B cell (primary cell): Measurements from ENCODE around the gene ERC1. TPM values are rescaled to one million over a fixed set of nuclear protein-coding genes. Genes with fewer than 3 reads are reported as not detected.

ENCODE experiments used
- ATAC-seq: fragments of 200-7000 bp; cut with Tn5 transposase; one replicate; pipeline ENCODE4 v1.10.0; 2021; ENCODE audit warnings: low read depth, mild to moderate bottlenecking, moderate number of reproducible peaks, moderate library complexity
- CTCF ChIA-PET: fragments of 350-600 bp; sonication (Branson Sonifier 250); formaldehyde crosslinking; loops from one replicate; lab custom pipeline; 2021; ENCODE audit warnings: antibody characterized with exemption, inconsistent platforms; lab: Charles Lee
- POLR2A ChIA-PET: fragments of 350-600 bp; sonication (Branson Sonifier 250); formaldehyde crosslinking; loops from one replicate; lab custom pipeline; 2021; ENCODE audit warnings: antibody characterized with exemption; lab: Charles Lee
- DNase-seq: peaks from one replicate; pipeline ENCODE4 v3.0.0; 2013
- H2AFZ ChIP-seq: 2 replicates; pipeline ENCODE4 v1.6.1; 2012; ENCODE audit warnings: mild to moderate bottlenecking, low read depth, low read length; ENCODE audit not compliant: insufficient read depth, poor library complexity, severe bottlenecking
- H3K27ac ChIP-seq, 2 donors: 1 replicate in 1 of 2; 2 replicates in 1 of 2; pipeline ENCODE4 v1.5.1; 2012 to 2013; ENCODE audit warnings: low read length in 2 of 2, mild to moderate bottlenecking in 2 of 2, moderate library complexity in 1 of 2
- H3K27me3 ChIP-seq, 4 experiments: fragments of 200-600 bp in 1 of 4; sonication (generic) in 1 of 4; replicated peaks in 1 of 4; 1 replicate in 2 of 4; 2 replicates in 2 of 4; pipeline versions ENCODE4 v1.6.1 to v1.7.0; 2013 to 2016; ENCODE audit warnings: low read length in 3 of 4, mild to moderate bottlenecking in 2 of 4, mixed read lengths in 1 of 4, moderate library complexity in 1 of 4; ENCODE audit not compliant: insufficient read depth in 4 of 4, control insufficient read depth in 3 of 4; ENCODE audit errors: control extremely low read depth in 1 of 4
- H3K36me3 ChIP-seq, 2 experiments: replicated peaks in 1 of 2; 1 replicate in 1 of 2; 2 replicates in 1 of 2; pipeline versions ENCODE4 v1.6.1 to v1.7.1; 2013; ENCODE audit warnings: low read length in 1 of 2; ENCODE audit not compliant: insufficient read depth in 2 of 2, control insufficient read depth in 1 of 2; ENCODE audit errors: control extremely low read depth in 1 of 2, extremely low read depth in 1 of 2
- H3K4me1 ChIP-seq, 2 donors: fragments of 200-600 bp in 1 of 2; sonication (generic) in 1 of 2; 1 replicate in 1 of 2; 2 replicates in 1 of 2; pipeline versions ENCODE4 v1.5.1 to v1.6.1; 2013 to 2017; ENCODE audit warnings: low read length in 2 of 2; ENCODE audit not compliant: control insufficient read depth in 2 of 2, insufficient read depth in 2 of 2
- H3K4me2 ChIP-seq: replicated peaks from 2 replicates; pipeline ENCODE3; 2012; ENCODE audit warnings: mild to moderate bottlenecking, low read depth, low read length; ENCODE audit not compliant: poor library complexity, severe bottlenecking
- H3K4me3 ChIP-seq, 5 experiments: fragments of 200-600 bp in 1 of 5; sonication (generic) in 1 of 5; 1 replicate in 3 of 5; 2 replicates in 2 of 5; pipeline versions ENCODE4 v1.5.1 to v1.7.0; 2011 to 2016; ENCODE audit warnings: low read length in 4 of 5, mild to moderate bottlenecking in 4 of 5, low read depth in 2 of 5, control low read depth in 1 of 5, moderate library complexity in 1 of 5; ENCODE audit not compliant: insufficient read depth in 1 of 5; ENCODE audit errors: control extremely low read depth in 1 of 5, extremely low read depth in 1 of 5
- H3K79me2 ChIP-seq: fragments of 200-600 bp; sonication (generic); one replicate; pipeline ENCODE4 v1.6.0; 2016; ENCODE audit warnings: low read length; ENCODE audit not compliant: control insufficient read depth, insufficient read depth
- H3K9ac ChIP-seq: fragments of 200-600 bp; sonication (generic); 2 replicates; pipeline ENCODE4 v1.6.1; 2017; ENCODE audit warnings: mild to moderate bottlenecking, low read length, moderate library complexity
- H3K9me3 ChIP-seq, 3 donors: one replicate each; pipeline versions ENCODE4 v1.6.1 to v1.7.1; 2013; ENCODE audit warnings: low read length in 2 of 3; ENCODE audit not compliant: control insufficient read depth in 2 of 3, insufficient read depth in 1 of 3; ENCODE audit errors: control extremely low read depth in 1 of 3
- H4K20me1 ChIP-seq: 2 replicates; pipeline ENCODE4 v1.6.0; 2012; ENCODE audit warnings: mild to moderate bottlenecking, low read length; ENCODE audit not compliant: insufficient read depth, control insufficient read depth, poor library complexity, severe bottlenecking
- H3K27ac Mint-ChIP-seq: one replicate; pipeline ENCODE4 v1.8.0; 2021; ENCODE audit warnings: mixed read lengths
- H3K27me3 Mint-ChIP-seq: one replicate; pipeline ENCODE4 v1.8.0; 2021; ENCODE audit warnings: mixed read lengths
- H3K4me1 Mint-ChIP-seq: one replicate; pipeline ENCODE4 v1.8.0; 2021; ENCODE audit warnings: mixed read lengths
- H3K4me3 Mint-ChIP-seq: one replicate; pipeline ENCODE4 v1.8.0; 2021; ENCODE audit warnings: mixed read lengths
- H3K9me3 Mint-ChIP-seq: one replicate; pipeline ENCODE4 v1.8.0; 2022; ENCODE audit warnings: mixed read lengths; ENCODE audit not compliant: insufficient read depth
- CTCF ChIP-seq: fragments of 200-600 bp; IDR thresholded peaks from one replicate; pipeline ENCODE4 v1.8.0; 2022; ENCODE audit warnings: antibody characterized with exemption, mild to moderate bottlenecking
- EZH2 ChIP-seq: IDR thresholded peaks from 2 replicates; pipeline ENCODE4 v1.6.1; 2012; ENCODE audit warnings: borderline replicate concordance, low read depth, mild to moderate bottlenecking, moderate library complexity, low read length; ENCODE audit not compliant: insufficient read depth, poor library complexity, severe bottlenecking
- WGBS: methylation state at CpG from one replicate; pipeline ENCODE4 v1.1.5; 2013; ENCODE audit warnings: missing lambda C conversion rate; ENCODE audit not compliant: insufficient coverage; 5-methylcytosine and 5-hydroxymethylcytosine counted together
- intact Hi-C: fragments of 100-400 bp; cut with micrococcal nuclease; formaldehyde crosslinking; loops from one replicate; pipeline ENCODE4 v1.10.0; 2022
- polyA plus RNA-seq: library from polyadenylated mRNA; depleted of rRNA; stranded (reverse); fragments of >200 nt; gene quantifications from 2 replicates; pipeline ENCODE4 v1.2.3, GENCODE V29; 2012
- total RNA-seq, 2 donors: library from RNA; stranded (reverse); fragments of 120-200 nt in 1 of 2; gene quantifications; 1 replicate in 1 of 2; 2 replicates in 1 of 2; pipeline versions ENCODE4 v1.2.3 to v1.2.4, GENCODE V29; 2013 to 2022

Gene ERC1
- total and polyA plus RNA-seq, 2 donors (not counting 1 experiment from before 2014, with no cell fraction given), result 4.0 to 77.6 TPM

- no peak overlapping the region for H2AFZ ChIP-seq
- H3K27me3 ChIP-seq, result no peaks in the 10 kb centered on the region
- no peak overlapping the region for H3K4me3 ChIP-seq
- WGBS, result 100% methylated on average over 2 of the region's 5 CpGs
- no peaks in the 10 kb centered on the region for H3K4me1 ChIP-seq
- H3K36me3 ChIP-seq, result no peaks in the 10 kb centered on the region
- no peak for DNase-seq
- intact Hi-C loops, result no loop called here
- no peak overlapping the region for H3K9ac ChIP-seq
- Mint-ChIP-seq H3K4me1 (no peaks in the 10 kb centered on the region), H3K4me3 (no peak overlapping the region), H3K27me3 (no peaks in the 10 kb centered on the region), H3K9me3 (no peaks in the 10 kb centered on the region), H3K27ac (no peak overlapping the region)
- no peaks in the 10 kb centered on the region for H4K20me1 ChIP-seq
- no peak overlapping the region for H3K4me2 ChIP-seq
- H3K79me2 ChIP-seq, result no peaks in the 10 kb centered on the region
- no peak overlapping the region for H3K27ac ChIP-seq
- no peak for TF ChIP-seq CTCF
- no peak for TF ChIP-seq EZH2
- no peaks in the 10 kb centered on the region for H3K9me3 ChIP-seq
- no peak for ATAC-seq
- ChIA-PET POLR2A (no interaction called here), CTCF (no interaction called here)
These were observed 437.6 kb downstream of the ERC1 start for GRCh38 chr12:1428671-1429070.

DNA sequence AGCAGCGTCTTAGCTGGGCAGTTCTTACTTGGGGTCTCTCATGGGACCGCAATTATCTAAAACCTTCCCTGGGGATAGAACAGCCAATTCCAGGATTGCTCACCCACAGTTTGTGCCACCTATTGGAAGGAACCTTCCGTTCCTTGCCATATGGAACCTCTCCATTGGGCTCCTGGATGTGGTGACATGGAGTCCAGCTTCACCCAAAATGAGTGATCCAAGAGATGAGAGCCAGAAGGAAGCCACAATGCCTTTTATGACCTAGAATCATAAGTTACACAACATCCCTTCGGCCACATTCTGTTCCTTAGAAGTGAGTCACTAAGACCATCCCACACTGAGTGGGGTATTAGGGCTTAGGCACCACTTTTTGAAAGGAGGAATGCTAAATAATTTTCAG is 439.0 kb downstream of the ERC1 start:
- no peaks in the 10 kb centered on the region for H3K4me1 ChIP-seq
- no peaks in the 10 kb centered on the region for H3K9me3 ChIP-seq
- POLR2A ChIA-PET, result no interaction called here
- 94% methylated on average over 3 of the region's 4 CpGs for WGBS
- no peaks in the 10 kb centered on the region for H3K36me3 ChIP-seq
- no peak overlapping the region for H3K9ac ChIP-seq
- no peak overlapping the region for H3K4me2 ChIP-seq
- no peak overlapping the region for H2AFZ ChIP-seq
- Mint-ChIP-seq H3K9me3 (no peaks in the 10 kb centered on the region), H3K27me3 (no peaks in the 10 kb centered on the region), H3K4me1 (no peaks in the 10 kb centered on the region), H3K4me3 (no peak overlapping the region), H3K27ac (no peak overlapping the region)
- H4K20me1 ChIP-seq, result no peaks in the 10 kb centered on the region
- H3K27me3 ChIP-seq, result no peaks in the 10 kb centered on the region
- ATAC-seq (no peak), DNase-seq (no peak)
- CTCF ChIA-PET, result no interaction called here
- no peaks in the 10 kb centered on the region for H3K79me2 ChIP-seq
- no peak overlapping the region for H3K27ac ChIP-seq
- intact Hi-C loops, result no loop called here
- TF ChIP-seq EZH2 (no peak), CTCF (no peak)
- H3K4me3 ChIP-seq, result no peak overlapping the region
